Common myeloid progenitor, CD34-positive (primary cell): ENCODE data around the gene TNFRSF8.
A peak's percentile ranks its signal among the peaks of the same experiment; 100 is the strongest.

ENCODE experiments used
- CTCF ChIA-PET: fragments of 350-600 bp; sonication (Branson Sonifier 250); formaldehyde crosslinking; loops from one replicate; lab custom pipeline; 2021; ENCODE audit warnings: antibody characterized with exemption; lab: Charles Lee
- POLR2A ChIA-PET: fragments of 350-600 bp; sonication (Branson Sonifier 250); formaldehyde crosslinking; loops from one replicate; lab custom pipeline; 2021; ENCODE audit warnings: antibody characterized with exemption; lab: Charles Lee
- DNase-seq, 3 donors: peaks; one replicate each; pipeline versions ENCODE4 v3.0.0 to v3.0.0-alpha.2; 2013
- H3K27ac ChIP-seq, 2 experiments: 1 replicate in 1 of 2; 2 replicates in 1 of 2; pipeline ENCODE4 v1.7.0; 2013; ENCODE audit warnings: inconsistent platforms in 2 of 2, low read length in 2 of 2, mild to moderate bottlenecking in 2 of 2, low read depth in 1 of 2, moderate library complexity in 1 of 2; ENCODE audit not compliant: severe bottlenecking in 2 of 2, insufficient read depth in 1 of 2, poor library complexity in 1 of 2
- H3K27me3 ChIP-seq, 5 experiments: replicated peaks in 2 of 5; 1 replicate in 3 of 5; 2 replicates in 2 of 5; pipeline versions ENCODE4 v1.6.1 to v1.7.0; 2013; ENCODE audit warnings: low read length in 4 of 5, mild to moderate bottlenecking in 2 of 5, moderate library complexity in 2 of 5, inconsistent platforms in 1 of 5; ENCODE audit not compliant: insufficient read depth in 5 of 5, control insufficient read depth in 4 of 5
- H3K36me3 ChIP-seq, 4 experiments: 1 replicate in 2 of 4; 2 replicates in 2 of 4; pipeline versions ENCODE4 v1.6.1 to v1.7.0; 2013; ENCODE audit warnings: low read length in 3 of 4, control low read depth in 1 of 4, mild to moderate bottlenecking in 1 of 4; ENCODE audit not compliant: control insufficient read depth in 4 of 4, insufficient read depth in 4 of 4
- H3K4me1 ChIP-seq, 4 experiments: 1 replicate in 3 of 4; 2 replicates in 1 of 4; pipeline versions ENCODE4 v1.6.1 to v1.7.1; 2013; ENCODE audit warnings: low read length in 3 of 4, mild to moderate bottlenecking in 3 of 4, control low read depth in 1 of 4, inconsistent platforms in 1 of 4, moderate library complexity in 1 of 4; ENCODE audit not compliant: control insufficient read depth in 4 of 4, insufficient read depth in 4 of 4; ENCODE audit errors: control extremely low read depth in 1 of 4
- H3K4me3 ChIP-seq, 7 experiments: 1 replicate in 4 of 7; 2 replicates in 3 of 7; pipeline versions ENCODE4 v1.5.1 to v1.7.0; 2013; ENCODE audit warnings: mild to moderate bottlenecking in 7 of 7, low read length in 6 of 7, moderate library complexity in 6 of 7, inconsistent platforms in 2 of 7, low read depth in 2 of 7, control low read depth in 1 of 7; ENCODE audit not compliant: insufficient read depth in 4 of 7, control insufficient read depth in 1 of 7; ENCODE audit errors: extremely low read depth in 1 of 7
- H3K9me3 ChIP-seq, 5 experiments: 1 replicate in 4 of 5; 2 replicates in 1 of 5; pipeline versions ENCODE4 v1.6.1 to v1.7.1; 2013; ENCODE audit warnings: low read length in 4 of 5, mild to moderate bottlenecking in 2 of 5, inconsistent platforms in 1 of 5, low read depth in 1 of 5, moderate library complexity in 1 of 5; ENCODE audit not compliant: control insufficient read depth in 4 of 5, insufficient read depth in 2 of 5; ENCODE audit errors: control extremely low read depth in 1 of 5
- WGBS: methylation state at CpG from one replicate; pipeline ENCODE4 v1.1.5; 2013; ENCODE audit not compliant: insufficient coverage; 5-methylcytosine and 5-hydroxymethylcytosine counted together

The TNFRSF8 gene

GRCh38 chr1:12085643-12086260 lies 22.6 kb downstream of the TNFRSF8 start:
- Histone ChIP-seq H3K27me3 (no peaks in the 10 kb centered on the region), H3K9me3 (peaks cover 0 to 12% (median 4%) of the 10 kb centered on the region in 5 experiments), H3K36me3 (peaks cover 0 to 9% (median 0%) of the 10 kb centered on the region in 4 experiments), H3K27ac (no peak overlapping the region), H3K4me3 (no peak overlapping the region), H3K4me1 (peaks cover 7 to 35% (median 29%) of the 10 kb centered on the region in 4 experiments)
- WGBS: 87% methylated on average over 12 of the region's 14 CpGs
- ChIA-PET CTCF (no interaction called here), POLR2A (no interaction called here)
- DNase-seq: peak in 2 of 3 donors; percentile 37 to 48

DNA sequence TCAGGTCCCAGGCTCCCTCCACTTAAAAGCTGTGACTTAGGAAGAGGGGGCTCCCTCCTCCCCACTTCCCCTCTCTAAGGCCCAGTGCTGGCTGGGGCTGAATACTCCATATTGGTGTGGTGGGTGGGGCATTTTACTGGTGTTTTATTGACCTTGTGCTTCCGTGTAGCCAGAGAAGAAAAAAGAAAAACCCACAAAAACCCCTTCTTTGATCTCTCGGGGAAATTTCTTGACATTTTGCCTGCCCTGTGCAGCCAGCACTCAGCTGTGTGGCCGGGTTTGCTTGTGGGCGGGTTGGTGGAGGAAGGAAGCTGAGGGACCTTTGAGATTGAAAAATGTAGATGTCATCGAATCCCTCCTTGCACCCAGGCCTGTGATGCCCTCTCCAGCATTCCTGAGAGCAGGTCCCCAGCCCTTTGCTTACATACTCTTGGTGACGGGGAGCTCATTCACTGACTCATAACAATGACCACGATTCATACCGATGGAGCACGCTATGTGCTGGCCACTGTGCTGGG lies 24.8 kb downstream of the TNFRSF8 start:
- H3K4me3 ChIP-seq: peak overlapping the region in 2 of 7 experiments; percentile 26 to 42

DNA sequence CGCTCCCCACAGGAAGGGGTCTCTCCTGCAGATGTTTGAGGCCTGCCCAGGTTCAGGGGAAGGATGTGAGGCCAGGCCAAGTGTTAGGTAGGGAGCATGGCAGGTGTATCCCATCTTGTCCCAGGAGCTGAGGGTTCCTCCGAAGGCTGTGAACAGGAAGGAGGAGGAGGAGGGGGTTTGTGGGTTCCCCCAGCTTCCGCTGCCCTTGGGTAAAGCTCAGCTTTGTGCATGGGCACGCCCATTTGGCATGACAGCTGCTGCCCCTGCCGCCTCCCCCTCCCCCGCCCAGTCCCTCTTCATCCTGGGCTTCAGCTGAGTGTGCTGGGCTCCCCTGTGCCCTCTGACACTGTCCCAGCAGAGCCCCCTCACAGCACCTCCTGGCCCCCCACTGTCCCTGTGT lies 25.5 kb downstream of the TNFRSF8 start:
- peak; percentile 70 to 89 (median 86) for DNase-seq
- ChIA-PET POLR2A (interaction anchor here (1.4 kb wide), 1 partner anchor 181 kb away, joined by 8 read pairs; no protein-coding TSS in a partner anchor), CTCF (interaction anchor here (0.9 to 1.6 kb wide), 7 partner anchors 9 to 120 kb away, joined by 3 to 7 read pairs (median 3); no protein-coding TSS in a partner anchor)
- H3K9me3 ChIP-seq: no peaks in the 10 kb centered on the region
- H3K36me3 ChIP-seq: peaks cover 0 to 6% (median 0%) of the 10 kb centered on the region in 4 experiments
- WGBS: 10% methylated on average over 1 of the region's 6 CpGs
- no peak overlapping the region for H3K27ac ChIP-seq
- no peaks in the 10 kb centered on the region for H3K27me3 ChIP-seq
- peak overlapping the region in 4 of 7 experiments; percentile 42 to 54 (median 46) for H3K4me3 ChIP-seq
- peaks cover 7 to 33% (median 29%) of the 10 kb centered on the region in 4 experiments for H3K4me1 ChIP-seq

More for the DNA sequence above, 24.8 kb downstream of the TNFRSF8 start:
- Histone ChIP-seq H3K27me3 (no peaks in the 10 kb centered on the region), H3K36me3 (peaks cover 0 to 6% (median 0%) of the 10 kb centered on the region in 4 experiments), H3K9me3 (peaks cover 0 to 7% (median 4%) of the 10 kb centered on the region in 5 experiments), H3K4me1 (peaks cover 7 to 33% (median 29%) of the 10 kb centered on the region in 4 experiments), H3K27ac (no peak overlapping the region)
- ChIA-PET CTCF (interaction anchor here (1.0 to 1.6 kb wide), 5 partner anchors 9 to 121 kb away, joined by 3 to 7 read pairs (median 3); no protein-coding TSS in a partner anchor), POLR2A (interaction anchor here (0.6 to 1.4 kb wide), 2 partner anchors 75 to 180 kb away, joined by 4 to 8 read pairs; no protein-coding TSS in a partner anchor)
- WGBS: 19% methylated on average over 7 of the region's 9 CpGs
- DNase-seq: peak; percentile 71 to 92 (median 92)

GRCh38 chr1:12090326-12090725 lies 27.2 kb downstream of the TNFRSF8 start:
- peaks cover 0 to 6% (median 0%) of the 10 kb centered on the region in 4 experiments for H3K36me3 ChIP-seq
- WGBS: 98% methylated on average over 3 of the region's 3 CpGs
- peaks cover 7 to 33% (median 29%) of the 10 kb centered on the region in 4 experiments for H3K4me1 ChIP-seq
- no peak overlapping the region for H3K4me3 ChIP-seq
- no peak for DNase-seq
- H3K27ac ChIP-seq: no peak overlapping the region
- POLR2A ChIA-PET: no interaction called here
- H3K9me3 ChIP-seq: no peaks in the 10 kb centered on the region
- H3K27me3 ChIP-seq: no peaks in the 10 kb centered on the region
- CTCF ChIA-PET: no interaction called here

GRCh38 chr1:12091191-12091590 lies 28.1 kb downstream of the TNFRSF8 start:
- H3K27me3 ChIP-seq: no peaks in the 10 kb centered on the region
- H3K4me3 ChIP-seq: no peak overlapping the region
- H3K36me3 ChIP-seq: no peaks in the 10 kb centered on the region
- WGBS: 100% methylated on average over 1 of the region's 1 CpG
- CTCF ChIA-PET: interaction anchor here (0.6 kb wide), 1 partner anchor 129 kb away, joined by 3 read pairs; no protein-coding TSS in a partner anchor
- no peak for DNase-seq
- no peak overlapping the region for H3K27ac ChIP-seq
- no peaks in the 10 kb centered on the region for H3K9me3 ChIP-seq
- peaks cover 7 to 33% (median 27%) of the 10 kb centered on the region in 4 experiments for H3K4me1 ChIP-seq
- POLR2A ChIA-PET: no interaction called here

DNA sequence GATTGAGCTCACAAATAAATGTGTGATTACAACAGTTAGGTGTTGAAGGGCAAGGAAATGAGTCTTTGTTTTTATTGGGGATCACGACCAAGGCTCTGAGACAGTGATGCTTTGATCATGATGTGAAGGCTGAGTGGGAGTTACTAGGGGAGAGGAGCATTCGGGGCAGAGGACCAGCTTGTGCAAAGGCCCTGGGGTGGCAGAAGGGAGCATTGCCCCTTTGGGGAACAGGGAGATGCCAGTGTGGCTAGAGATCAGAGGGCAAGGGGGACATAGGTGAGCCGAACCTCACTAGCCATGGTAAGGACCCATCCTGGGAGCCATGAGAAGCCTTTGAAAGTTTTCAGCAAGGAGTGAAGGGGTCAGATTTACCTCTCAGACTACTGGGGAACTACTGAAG lies 31.1 kb downstream of the TNFRSF8 start:
- H3K27ac ChIP-seq: no peak overlapping the region
- H3K4me1 ChIP-seq: peaks cover 4 to 11% (median 6%) of the 10 kb centered on the region in 4 experiments
- H3K36me3 ChIP-seq: no peaks in the 10 kb centered on the region
- H3K27me3 ChIP-seq: no peaks in the 10 kb centered on the region
- DNase-seq: no peak
- no peaks in the 10 kb centered on the region for H3K9me3 ChIP-seq
- no CpG with 5 or more reads among the region's 3 CpGs for WGBS
- H3K4me3 ChIP-seq: no peak overlapping the region
- POLR2A ChIA-PET: no interaction called here
- CTCF ChIA-PET: no interaction called here
